HG03066 (cell line): Measurements from ENCODE around the gene OMG.
"Not testable (repeated sequence)": the region's sequence is repeated elsewhere in the genome, so short reads cannot be mapped to it uniquely, and the experiment has no call there.

Source experiments
- ATAC-seq: cut with Tn5 transposase; IDR thresholded peaks from one replicate; pipeline ENCODE4 v1.9.1; 2021; ENCODE audit warnings: low read depth; ENCODE audit not compliant: unreplicated experiment

Gene OMG, protein sequence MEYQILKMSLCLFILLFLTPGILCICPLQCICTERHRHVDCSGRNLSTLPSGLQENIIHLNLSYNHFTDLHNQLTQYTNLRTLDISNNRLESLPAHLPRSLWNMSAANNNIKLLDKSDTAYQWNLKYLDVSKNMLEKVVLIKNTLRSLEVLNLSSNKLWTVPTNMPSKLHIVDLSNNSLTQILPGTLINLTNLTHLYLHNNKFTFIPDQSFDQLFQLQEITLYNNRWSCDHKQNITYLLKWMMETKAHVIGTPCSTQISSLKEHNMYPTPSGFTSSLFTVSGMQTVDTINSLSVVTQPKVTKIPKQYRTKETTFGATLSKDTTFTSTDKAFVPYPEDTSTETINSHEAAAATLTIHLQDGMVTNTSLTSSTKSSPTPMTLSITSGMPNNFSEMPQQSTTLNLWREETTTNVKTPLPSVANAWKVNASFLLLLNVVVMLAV

DNA sequence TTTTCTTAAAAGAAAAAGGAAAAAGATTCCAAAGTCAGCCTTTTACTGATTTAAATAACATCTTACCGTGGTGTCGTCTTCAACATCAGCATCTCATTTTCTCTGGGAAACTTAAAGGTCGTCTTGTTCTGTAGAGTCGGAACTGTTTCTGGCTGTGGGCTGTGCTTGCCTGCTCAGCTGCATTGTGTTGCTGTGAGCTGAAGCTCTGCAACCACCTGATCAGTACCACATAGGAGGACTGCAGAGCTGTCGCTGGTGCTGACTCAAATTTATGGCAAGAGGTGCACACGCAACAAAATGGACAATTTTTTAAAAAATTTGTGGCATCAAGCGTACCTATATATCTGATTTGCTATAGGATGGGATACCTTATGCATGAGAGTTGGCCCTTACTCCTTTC lies at the start of gene OMG:
OMG (minus strand) TSS at position 150 of the 400 bp plus-strand sequence. CDS start 908 bp downstream, outside the sequence.
- no peak for ATAC-seq

DNA sequence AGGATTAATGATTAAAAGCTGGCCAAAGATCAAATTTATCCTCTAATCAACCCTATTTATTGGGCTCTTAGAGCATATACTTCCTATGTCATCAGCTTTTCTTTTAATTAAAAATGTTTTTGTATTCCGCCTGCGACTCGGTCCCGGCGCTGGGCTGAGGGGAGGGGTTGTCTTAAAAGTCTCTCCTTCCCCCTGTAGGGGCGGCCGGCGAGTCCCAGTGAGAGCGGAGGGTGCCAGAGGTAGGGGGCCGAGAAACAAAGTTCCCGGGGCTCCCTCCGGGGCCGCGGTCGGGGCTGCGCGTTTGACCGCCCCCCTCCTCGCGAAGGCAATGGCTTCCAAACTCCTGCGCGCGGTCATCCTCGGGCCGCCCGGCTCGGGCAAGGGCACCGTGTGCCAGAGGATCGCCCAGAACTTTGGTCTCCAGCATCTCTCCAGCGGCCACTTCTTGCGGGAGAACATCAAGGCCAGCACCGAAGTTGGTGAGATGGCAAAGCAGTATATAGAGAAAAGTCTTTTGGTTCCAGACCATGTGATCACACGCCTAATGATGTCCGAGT lies 48.2 kb upstream of the OMG start:
- not testable (repeated sequence) for ATAC-seq

DNA sequence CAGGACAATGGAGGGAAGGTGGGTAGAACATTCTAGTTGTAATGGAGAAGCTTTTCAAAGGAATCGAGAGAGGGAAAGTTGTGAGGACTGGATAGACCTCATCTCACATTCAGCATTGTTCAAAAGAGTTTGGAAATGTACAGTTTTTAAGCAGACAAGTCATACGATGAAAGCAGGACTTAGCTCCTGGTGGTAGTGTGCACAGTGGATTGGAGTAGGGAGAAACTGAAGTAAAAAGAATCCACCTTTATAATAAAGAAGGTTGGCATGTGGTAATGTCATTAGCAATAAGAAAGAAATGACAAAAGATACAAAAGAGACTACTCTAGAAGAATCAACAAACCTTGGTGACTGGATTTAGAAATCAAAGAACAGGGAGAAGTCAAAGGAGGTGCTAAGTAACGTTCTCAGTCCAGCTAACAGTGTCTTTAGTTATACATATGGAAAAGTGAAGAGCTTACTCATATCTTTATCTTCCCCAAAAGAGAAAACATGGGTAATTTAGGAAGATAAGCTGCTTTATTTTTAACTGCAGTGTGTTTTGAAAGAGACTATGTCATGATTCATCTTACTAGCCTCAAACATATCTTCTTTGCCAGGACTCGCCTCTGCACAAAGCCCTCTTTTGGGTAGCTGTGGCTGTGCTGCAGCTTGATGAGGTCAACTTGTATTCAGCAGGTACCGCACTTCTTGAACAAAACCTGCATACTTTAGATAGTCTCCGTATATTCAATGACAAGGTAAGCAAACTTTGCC lies 43.0 kb upstream of the OMG start:
- ATAC-seq, result no peak

DNA sequence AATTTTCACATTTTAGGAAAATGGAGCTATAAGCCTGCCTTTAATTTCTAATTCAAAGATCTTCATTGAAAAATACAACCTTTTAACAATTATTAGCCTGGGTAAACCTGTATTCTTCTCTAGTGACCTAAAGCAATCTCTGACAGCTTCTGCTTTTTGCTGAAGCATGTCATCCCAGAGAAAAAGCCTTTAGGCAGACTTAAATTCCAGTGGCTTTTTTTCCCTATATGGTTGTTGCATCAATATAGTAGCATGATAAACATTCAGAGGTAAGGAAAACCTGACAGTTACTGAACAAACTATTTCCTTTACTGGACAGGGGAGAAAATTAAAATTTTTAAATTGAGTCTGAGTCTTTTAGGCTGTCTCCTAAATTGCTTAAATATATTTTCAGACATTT lies 32.2 kb upstream of the OMG start:
- ATAC-seq, result no peak

DNA sequence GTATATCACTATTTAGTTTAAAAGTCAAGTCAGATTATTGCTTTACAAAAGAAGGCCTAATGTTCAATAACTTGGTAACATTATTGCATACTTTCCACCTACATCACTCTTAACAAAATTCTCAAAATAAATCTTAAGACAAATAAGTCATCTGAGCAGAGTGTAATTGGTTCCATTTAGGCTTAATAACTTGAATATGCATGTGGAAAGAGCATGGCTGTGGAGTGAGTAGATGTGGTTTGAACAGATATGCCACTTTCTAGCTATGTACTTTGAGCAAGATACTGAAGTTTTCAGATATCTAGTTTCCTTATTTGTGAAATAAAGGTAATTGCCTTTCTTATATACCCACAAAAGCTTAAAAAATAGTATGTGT lies 31.1 kb upstream of the OMG start:
- no peak for ATAC-seq

DNA sequence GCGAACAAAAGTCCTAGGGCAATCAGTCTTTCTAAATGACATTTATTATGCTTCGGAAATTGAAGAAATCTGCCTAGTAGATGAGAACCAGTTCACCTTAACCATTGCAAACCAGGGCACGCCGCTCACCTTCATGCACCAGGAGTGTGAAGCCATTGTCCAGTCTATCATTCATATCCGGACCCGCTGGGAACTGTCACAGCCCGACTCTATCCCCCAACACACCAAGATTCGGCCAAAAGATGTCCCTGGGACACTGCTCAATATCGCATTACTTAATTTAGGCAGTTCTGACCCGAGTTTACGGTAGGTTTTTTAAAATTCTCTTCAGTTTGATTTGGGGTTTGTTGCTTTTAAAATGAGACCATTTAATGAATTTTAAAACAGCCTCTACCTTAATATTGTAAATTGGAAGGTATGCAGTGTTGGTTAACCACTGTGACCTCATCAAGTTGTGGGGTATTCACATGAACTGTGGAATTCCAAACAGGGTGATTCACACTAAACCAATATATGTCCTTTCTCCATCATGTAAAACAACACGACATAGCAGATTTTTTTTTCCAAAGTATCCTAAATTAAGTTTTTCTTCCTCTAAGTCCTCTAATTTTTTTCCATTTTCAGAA lies 30.6 kb upstream of the OMG start:
- no peak for ATAC-seq

DNA sequence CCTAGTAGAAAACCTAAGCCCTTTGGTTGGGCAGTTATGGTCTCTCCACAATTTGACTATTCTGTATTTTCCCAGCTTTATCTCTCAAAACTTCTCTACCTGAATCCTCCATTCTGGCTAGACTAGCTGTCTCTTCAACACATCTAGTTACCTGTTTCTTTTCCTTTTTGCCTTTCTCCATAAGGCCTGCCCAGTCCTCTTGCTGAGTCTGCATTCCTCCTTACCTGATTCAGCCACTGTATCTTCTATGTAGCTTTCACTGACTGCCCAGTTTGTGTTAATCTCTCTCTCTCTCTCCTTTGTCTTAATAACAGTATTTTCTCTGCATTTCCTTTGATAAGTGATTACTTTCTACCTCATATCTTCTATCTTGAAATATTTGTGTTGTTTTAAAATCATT lies 26.5 kb upstream of the OMG start:
- no peak for ATAC-seq

DNA sequence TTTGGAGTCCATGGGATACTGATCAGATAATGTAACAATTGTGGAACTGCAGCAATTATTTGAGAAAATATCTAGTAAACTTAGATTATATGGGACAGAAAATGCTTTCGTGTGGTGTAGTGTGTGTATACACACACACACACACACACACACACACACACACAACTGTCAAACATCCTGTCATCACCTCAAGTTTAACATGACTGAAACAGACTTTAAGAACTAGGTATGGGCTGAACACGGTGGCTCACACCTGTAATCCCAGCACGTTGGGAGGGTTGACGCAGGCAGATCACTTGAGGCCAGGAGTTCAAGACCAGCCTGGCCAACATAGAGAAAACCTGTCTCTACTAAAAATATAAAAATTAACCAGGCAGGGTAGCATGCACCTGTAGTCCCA lies 24.9 kb upstream of the OMG start:
- no peak for ATAC-seq

DNA sequence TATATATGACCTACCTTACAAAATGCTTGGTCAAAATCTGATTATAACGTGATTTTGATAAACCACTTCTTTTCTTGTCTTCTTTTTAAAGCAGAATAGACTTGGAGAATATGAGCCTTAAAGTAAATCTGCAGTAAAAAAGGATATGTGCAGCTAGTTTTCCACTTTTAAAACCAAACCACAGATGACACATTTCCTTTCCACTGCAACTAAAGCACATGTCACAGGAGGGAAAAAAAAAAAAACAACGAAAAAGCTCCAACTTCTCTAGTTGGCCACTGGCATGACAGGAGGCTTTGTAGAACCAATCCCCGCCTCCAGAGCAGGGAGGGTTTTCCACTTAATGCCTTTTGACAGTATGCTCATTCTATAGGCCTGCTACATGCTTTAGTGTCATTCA lies 24.4 kb upstream of the OMG start, which contains the start of gene EVI2A:
EVI2A (minus strand) TSS at position 142 of the 400 bp plus-strand sequence. CDS start 2,609 bp downstream, outside the sequence.
- ATAC-seq, result no peak

DNA sequence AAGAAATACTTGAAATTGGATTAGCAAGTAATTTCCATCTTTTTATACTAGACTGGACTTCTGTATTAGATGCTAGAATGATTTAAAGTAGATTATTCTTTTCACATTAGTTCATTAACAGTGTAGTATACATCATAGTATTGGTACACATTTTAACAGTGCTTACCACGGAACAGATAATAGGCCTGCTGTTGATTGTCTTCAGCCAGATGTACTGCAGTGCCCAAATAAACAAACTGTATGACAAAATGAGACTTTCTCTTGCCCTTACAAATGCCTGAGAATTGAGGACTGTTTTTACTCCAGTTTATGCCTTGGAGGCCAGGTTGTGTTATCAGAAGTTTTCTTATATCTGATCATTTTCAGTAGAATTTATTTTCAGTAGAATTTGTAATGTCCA lies 23.8 kb upstream of the OMG start:
- ATAC-seq, result no peak

DNA sequence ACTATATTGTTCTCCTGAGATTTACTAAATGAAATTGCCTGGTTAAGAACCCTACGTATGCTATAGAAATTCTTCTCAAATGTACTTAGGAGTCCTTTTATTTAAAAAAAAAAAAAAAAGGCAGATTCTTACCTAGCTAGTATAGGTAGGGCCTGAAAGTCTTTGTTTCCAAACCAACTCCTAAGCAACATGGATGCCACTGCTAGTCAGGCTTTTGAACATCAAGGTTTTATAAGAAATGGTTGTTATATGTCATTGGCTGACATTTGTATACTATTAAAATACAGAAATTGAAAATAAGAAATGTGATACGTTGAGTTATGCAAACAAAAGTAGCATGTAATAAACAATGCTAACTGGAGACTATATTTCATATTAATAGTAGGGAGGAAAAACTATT lies 23.2 kb upstream of the OMG start:
- no peak for ATAC-seq

DNA sequence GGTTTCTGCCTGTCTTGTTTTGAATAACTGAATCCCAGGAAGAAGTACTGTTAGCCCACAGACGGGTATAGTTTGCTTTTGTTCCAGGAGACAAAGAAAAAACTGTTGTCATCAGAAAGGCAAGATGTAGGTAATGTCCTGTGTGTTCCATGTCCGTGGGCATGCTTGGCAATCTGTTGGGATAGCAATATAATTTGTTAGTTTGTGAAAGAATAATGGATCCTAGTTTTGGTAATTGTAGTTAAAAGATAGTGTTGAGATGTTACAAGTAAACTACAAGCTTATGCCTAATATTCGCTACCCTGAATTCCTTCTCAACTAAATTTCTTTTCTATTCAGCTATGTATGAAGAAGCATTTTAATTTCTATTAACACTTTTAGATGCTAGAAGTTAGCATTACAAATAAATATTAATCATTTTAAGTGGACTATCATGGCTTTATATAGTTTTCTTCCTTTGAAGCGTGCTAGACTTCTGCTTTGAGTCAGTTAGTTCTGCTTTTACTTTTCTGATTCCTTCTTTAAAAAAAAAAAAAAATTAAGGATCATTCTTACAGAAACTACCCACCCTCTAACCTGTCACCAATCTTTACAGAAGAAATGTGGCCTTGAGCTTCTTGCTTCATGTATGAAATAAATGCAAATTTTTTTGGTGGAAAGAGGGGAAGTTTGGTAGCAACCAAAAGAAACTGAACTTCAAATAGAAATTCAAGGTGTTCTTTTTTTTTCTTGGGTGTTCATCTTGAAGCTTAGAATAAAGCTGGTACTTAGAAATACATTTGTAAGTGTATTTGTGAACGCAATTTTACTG lies 22.0 kb upstream of the OMG start:
- ATAC-seq, result no peak

DNA sequence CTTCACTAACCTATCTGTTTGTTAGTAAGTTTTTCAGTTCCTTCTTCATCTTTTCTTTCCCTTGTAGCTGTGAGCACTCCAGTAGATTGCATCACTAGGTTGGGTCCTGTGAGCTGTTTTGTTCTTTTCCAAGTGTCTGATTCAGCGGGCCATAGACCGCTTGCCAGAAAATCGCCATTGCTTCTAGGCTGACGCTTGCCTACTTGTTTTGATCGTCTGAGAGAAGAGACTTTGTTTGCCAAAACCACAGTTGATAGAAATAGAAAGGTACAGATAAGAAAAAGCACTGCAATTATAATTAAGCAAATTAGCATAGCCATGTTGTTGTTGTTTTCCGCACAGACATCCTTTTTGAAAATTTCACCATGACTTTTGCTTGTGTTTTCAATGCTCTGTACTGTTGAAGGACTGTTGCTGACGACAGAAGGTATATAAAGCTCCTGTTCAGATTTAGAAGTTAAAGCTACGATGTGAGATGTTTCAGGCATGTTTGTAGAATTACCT lies 21.3 kb upstream of the OMG start:
- peak; percentile 47 for ATAC-seq

DNA sequence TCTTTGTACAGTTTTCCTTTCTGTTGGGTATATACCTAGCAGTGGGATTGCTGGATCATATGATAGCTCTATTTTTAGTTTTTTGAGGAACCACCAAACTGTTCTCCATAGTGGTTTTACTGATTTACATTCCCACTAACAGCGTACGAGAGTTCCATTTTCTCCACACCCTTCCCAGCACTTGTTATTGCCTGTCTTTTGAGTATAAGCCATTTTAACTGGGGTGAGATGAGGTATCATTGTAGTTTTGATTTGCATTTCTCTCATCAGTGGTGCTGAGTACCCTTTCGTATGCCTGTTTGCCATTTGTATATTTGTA lies 17.7 kb upstream of the OMG start:
- no peak for ATAC-seq

DNA sequence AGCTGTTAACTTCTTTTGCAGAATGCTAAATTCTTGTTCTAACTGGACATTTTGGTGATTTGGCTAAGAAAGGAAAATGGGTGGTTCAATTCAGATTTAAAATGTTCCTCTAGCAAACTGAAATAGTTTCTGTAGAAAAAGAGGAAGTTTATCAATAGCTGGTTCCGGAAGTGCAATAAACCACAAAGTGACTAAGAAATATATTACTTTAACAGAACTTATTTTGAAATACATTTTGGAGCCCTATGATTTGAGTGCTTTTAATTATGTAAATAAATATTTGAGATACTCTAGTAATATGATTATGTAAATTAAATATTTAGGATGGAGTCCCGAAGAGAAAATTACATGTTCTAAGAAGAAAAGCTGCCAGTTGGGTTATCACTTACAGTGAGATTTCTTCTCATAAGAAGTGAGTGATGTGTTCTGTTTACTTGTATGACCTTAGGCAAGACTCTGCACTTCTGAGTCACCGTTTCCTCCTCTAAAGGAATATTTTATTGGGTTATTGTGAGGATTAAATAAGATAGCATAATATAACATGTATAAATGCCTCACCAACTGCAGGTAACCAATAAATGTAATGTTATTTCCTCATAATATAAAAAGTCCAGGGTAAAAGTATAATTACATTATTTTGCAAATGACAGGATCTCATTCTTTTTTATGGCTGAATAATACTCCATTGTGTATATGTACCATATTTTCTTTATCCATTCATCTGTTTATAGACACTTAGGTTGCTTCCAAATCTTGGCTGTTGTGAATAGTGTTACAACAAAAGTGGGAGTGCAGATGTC lies 17.1 kb upstream of the OMG start, which contains the start of gene EVI2B:
EVI2B (minus strand) TSS at position 73 of the 800 bp plus-strand sequence. CDS start 8,445 bp downstream, outside the sequence.
- ATAC-seq, result no peak

DNA sequence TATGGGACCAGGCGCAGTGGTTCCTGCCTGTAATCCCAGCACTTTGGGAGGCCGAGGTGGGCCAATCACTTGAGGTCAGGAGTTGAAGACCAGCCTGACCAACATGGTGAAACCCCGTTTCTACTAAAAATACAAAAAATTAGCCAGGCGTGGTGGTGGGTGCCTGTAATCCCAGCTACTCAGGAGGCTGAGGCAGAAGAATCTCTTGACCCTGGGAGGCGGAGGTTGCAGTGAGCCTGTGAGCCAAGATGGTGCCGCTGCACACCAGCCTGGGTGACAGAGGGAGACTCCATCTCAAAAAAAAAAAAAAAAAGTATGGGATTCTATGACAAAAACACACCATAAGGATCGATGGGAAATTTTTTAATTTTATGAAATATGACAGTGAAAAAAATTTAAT lies 15.2 kb upstream of the OMG start:
- ATAC-seq, result not testable (repeated sequence)

DNA sequence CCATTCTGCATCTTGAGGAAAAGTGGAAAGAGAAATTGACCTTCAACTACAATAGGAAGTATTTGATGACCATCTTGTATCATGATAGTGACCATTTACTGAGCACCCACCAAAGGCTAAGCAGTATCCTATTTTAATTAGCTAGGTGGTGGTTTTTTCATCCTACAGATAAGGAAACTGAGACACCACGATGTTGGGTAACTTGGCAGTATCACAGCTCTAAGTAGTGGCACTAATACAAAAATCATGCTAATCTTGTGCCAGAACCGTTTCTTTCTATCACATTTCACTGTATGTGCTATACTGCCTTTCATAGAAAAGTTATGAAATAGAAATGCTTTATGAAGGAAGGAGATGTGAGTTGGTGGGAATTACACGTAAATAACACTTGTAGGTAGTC lies 14.5 kb upstream of the OMG start:
- no peak for ATAC-seq

DNA sequence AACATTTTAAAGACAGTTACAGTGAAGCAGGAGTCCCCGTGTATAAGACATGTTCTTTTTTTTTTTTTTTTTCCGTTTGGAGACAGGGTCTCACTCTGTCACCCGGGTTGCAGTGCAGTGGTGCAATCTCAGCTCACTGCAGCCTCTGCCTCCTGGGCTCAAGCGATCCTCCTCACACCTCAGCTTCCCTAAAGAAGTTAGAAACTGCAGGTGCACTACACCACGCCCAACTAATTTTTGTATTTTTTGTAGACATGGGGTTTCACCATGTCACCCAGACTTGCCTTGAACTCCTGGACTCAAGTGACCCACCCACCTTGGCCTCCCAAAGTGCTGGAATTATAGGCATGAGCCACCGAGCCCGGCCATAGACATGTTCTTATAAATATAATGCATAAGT lies 13.8 kb upstream of the OMG start:
- no peak for ATAC-seq

DNA sequence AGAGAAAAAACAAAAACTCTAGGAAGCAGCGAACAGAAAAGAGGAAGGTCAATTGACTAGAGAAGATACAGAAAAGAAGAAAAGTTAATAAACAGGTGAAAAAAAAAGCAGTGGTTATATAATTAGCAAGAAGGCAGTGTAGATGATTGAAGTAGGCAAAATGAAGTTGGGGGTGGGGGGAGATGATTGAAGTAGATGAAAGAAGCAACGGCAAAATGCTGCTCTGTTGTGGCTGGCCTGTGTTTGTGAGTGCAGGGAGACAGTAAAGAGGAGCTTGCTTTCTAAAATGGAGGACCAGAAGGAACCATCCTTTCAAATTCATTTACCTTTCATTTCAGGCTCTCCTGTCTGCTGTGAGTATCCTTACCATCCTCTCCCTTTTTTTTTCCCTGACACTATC lies 13.2 kb upstream of the OMG start:
- ATAC-seq, result no peak
